Fibroblast of the conjunctiva (primary cell): ENCODE results near the gene SYNGR1.

Source experiments
- DNase-seq: peaks from one replicate; pipeline ENCODE4 v3.0.0-alpha.2; 2010; ENCODE audit warnings: low read depth

SYNGR1 gene

DNA sequence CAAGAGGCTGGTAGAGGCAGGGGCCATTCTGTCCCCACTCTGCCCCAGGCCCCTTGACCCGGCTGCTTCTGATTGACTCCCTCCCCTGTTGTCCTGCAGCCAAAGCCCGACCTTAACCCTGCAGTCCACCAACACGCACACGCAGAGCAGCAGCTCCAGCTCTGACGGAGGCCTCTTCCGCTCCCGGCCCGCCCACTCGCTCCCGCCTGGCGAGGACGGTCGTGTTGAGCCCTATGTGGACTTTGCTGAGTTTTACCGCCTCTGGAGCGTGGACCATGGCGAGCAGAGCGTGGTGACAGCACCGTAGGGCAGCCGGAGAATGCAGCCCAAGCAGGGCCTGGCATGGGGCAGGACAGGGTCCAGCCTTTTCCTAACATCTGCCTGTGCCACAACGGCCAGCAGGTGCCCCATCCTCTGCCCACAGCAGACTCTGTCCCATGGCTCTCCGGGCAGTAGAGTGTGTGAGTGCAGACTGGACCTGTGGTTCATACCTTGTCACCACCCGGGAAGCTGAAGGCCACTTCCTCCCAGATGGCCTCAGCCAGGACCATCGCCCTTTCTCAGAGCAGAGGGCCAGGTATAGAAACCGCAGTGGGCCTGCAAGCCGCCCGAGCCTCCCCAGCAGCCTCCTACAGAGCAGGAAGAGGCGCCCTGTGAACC lies 80.3 kb downstream of the SYNGR1 start:
- DNase-seq: no peak

DNA sequence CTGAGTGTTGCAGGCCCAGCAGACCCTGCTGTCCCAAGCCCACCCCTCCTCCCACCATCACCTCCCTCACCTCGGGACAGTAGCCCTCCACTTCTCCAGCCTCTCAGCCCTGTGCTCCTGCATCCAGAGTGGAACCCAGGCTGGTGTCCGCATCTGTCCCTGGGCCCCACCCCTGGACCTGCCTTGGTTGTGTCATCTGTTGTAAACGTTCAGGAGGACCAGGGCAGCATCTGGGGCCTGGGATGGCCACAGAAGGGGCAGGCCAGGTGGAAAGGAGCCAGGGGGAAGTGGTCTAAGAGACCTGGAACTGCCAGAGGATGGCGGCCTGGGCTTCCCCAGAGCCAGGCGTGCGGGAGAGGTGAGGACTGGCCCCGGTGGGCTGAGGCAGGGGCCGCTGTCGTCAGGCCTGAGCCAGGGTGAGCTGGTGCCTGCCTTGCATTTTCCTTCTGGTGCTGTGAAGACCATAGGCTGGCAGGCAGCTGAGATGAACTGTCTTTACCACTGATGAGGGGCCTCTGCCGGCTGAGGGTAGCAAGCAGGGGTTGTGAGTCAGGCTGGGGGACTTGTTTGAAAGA lies 80.9 kb downstream of the SYNGR1 start:
- DNase-seq: no peak

DNA sequence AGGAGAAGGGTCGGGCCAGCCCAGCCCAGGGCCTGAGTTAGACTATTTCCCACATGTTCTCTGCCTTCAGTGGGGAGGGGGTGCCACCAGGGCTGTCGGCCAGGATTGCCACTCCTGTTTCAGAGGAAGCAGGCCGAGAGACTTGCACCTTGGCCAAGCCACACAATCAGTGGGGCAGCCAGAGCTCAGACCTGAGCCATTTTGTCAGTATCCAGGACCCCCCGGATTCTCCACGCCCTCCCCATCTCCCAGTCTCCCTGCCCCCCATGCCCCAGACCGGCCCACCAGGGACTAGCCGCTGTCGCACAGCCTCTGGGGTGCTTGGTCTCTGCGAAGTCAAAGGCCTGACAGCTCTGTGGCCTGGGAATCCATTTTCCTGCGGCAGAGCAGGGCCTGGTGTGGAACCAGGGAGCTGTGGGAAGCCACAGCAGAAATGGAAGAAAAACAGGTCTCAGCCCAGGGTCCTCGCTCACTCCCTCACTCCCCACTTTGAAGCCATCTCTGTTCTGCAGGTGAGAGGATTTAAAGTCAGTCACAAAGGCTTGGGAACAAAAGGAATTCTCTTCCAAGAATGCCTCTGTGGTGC lies 81.5 kb downstream of the SYNGR1 start:
- DNase-seq: no peak

DNA sequence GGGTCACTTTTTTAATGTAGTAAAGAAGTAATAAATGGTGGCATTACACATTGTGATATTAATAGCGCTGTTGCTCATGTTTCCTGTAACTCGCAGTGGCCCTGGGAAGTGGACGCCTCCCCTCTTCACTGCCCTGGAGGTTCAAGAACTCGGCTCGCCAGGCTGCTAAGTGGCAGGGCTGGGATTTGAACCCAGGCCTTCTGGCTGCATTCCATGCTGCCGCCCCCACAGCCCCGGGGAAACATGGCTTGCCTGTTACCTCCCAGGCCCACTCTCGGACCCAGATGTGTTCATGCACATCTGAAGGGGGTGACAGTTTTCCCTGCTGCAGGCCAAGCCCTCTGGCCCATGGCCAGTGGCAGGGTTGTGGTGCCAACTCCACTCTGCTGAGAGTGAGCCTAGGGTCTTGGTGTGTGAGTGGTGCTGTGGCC lies 82.0 kb downstream of the SYNGR1 start:
- DNase-seq: no peak

DNA sequence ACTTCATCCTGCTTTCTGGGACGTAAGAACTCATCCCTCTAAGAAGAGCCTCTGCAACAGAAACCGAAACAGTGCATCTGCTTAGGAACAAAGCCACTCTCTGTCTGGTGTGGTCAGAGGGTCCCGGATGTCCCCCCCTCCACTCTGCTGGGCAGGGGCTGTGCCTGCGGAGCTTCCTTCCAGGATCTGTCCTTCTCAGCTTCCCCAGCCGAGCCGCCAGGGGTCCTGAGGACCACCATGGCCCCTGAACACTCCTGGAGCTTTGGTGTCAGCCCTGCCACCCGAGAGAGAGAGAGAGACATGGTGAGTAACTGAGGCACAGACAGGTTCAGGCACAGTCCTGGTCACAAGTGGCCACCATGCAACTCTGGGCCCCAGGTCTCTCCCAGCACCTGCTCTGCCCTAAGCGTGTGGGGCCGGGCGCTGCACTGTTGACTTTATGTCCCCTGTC lies 82.6 kb downstream of the SYNGR1 start:
- no peak for DNase-seq

DNA sequence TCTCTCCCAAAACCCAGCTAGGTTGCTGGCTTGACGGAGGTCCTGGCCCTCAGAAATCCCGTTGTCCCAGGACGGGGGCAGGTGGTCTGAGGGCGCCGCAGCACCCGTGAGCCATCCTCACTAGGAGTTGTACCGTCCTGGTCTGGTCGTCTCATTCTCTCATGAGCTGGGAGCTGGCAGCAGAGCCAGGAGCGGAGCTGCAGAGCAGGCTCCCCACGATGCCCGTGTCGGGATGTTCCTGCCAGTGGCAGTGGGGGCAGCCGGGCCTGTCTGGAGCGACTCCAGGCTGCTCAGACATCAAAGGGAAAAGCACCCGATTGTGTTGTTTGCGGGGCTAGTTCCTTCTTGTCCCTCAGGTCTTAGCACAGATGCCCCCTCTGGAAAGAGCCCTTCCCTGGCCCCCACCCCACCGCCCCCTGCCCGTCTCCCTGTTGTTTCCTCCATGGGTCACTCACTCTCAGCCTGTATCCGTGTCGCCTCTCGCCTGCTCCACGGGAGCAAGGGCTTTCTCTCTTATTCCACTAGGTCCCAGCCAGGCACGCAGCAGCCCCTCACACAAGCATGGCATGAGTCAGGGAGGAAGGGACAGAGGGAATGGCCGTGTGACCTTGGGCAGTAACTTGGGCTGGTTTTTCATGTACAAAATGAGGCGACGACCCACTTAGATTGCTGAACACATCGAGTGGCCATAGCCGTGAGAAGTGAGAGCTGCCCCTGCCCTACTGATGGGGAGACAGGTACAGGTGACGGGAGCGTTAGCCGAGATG lies 83.9 kb downstream of the SYNGR1 start:
- DNase-seq: no peak

DNA sequence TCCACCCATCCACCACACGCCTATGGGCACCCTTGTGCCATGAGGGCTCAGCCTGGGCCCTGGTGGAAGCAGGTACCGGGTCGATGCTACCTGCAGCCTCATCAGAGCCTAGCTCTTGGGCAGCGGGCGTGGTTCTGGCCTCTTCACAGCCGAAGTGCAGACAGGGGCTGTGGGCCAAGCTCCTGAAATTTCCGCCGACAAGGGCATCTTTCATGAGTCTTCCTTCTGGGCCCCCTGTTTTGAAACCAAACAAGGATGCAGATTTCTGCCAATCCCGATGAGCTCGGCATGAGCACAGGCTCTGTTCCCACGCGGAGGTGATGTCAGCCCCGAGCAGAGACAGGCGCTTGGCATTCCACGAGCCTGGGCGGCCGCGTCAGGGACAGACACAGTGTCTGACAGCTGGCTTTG lies 84.5 kb downstream of the SYNGR1 start:
- DNase-seq: no peak

DNA sequence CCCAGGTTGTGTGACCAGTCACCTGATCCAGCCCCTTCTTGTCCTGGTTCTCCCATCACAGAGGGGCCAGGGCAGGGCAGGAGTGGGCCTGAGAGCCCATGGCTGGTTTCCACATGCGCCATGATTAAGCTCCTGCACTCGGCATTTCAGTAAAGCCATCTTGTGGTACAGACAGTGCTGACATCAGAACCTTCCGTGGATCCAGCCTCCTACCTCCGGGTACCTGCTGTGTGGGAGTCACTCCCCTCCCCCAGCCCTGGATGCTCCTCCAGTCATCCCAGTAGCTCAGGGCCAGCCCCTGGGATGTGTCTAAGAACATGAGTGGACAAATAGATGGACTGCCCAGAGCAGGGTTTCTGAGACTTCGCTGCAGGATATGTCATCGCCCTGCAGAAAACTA lies 84.9 kb downstream of the SYNGR1 start:
- DNase-seq: no peak
